Ovary (tissue), 9 donors: Measurements from ENCODE around the gene PACC1. TPM values are rescaled to one million over a fixed set of nuclear protein-coding genes. Genes with fewer than 3 reads are reported as not detected.

ENCODE experiments used
- DNase-seq, 5 donors: peaks; one replicate each; pipeline ENCODE4 v3.0.0-alpha.2; 2019 to 2020
- H3K27ac ChIP-seq, 2 donors: fragments of 200-600 bp; one replicate each; pipeline versions ENCODE4 v1.5.1 to v1.8.0; 2019 to 2022
- H3K27me3 ChIP-seq: fragments of 200-600 bp; one replicate; pipeline ENCODE4 v1.8.0; 2022
- H3K36me3 ChIP-seq: fragments of 200-600 bp; sonication (generic); one replicate; pipeline ENCODE4 v1.5.1; 2019
- H3K4me1 ChIP-seq: one replicate; pipeline ENCODE4 v1.8.1; 2013; ENCODE audit warnings: mild to moderate bottlenecking, moderate library complexity; ENCODE audit not compliant: insufficient read depth
- H3K4me3 ChIP-seq: fragments of 200-600 bp; sonication (generic); one replicate; pipeline ENCODE4 v1.5.1; 2017
- H3K9me3 ChIP-seq, 2 donors: fragments of 200-600 bp in 1 of 2; sonication (generic) in 1 of 2; one replicate each; pipeline versions ENCODE4 v1.5.1 to v1.8.1; 2013 to 2019; ENCODE audit warnings: mild to moderate bottlenecking in 1 of 2, moderate library complexity in 1 of 2
- EP300 ChIP-seq: sonication (generic); formaldehyde crosslinking; IDR thresholded peaks from one replicate; pipeline ENCODE4 v1.6.1; 2017; ENCODE audit warnings: antibody characterized with exemption
- POLR2A ChIP-seq: fragments of 450-650 bp; IDR thresholded peaks from one replicate; pipeline ENCODE4 v1.6.1; 2017; ENCODE audit warnings: antibody characterized with exemption, mild to moderate bottlenecking, moderate library complexity
- WGBS, 3 donors: extraction: QIAGEN DNeasy Blood & Tissue Kit in 1 of 3; methylation state at CpG; one replicate each; pipeline versions ENCODE4 v1.1.5 to v1.1.7; 2013 to 2017; 5-methylcytosine and 5-hydroxymethylcytosine counted together
- intact Hi-C, 4 donors: fragments of 100-400 bp; cut with DNase I; formaldehyde crosslinking; loops; one replicate each; pipeline versions ENCODE4 v1.11.0 to v1.15.1; 2022 to 2023
- polyA plus RNA-seq, 2 donors: library from polyadenylated mRNA; stranded (reverse); fragments of 200-250 nt in 1 of 2; fragments of 350-450 nt in 1 of 2; fragmentation: Illumina TruSeq in 1 of 2; extraction: RNeasy Lipid Tissue Mini Kit (QIAGEN cat#74804) in 1 of 2; gene quantifications; one replicate each; pipeline ENCODE4 v1.2.3, GENCODE V29; 2013 to 2014
- total RNA-seq, 7 donors: library from RNA; depleted of rRNA in 2 of 7; stranded (reverse); fragments of >200 nt in 2 of 7; fragmentation: NEBNext Ultra II Directional in 3 of 7; extraction: Animal tissue kit (Norgen Biotek cat#: 25700) in 3 of 7; gene quantifications; one replicate each; pipeline versions ENCODE4 v1.1.0 to v1.2.4, GENCODE V29; 2016 to 2023
- TF ChIP-seq, protein P1 (sequence below), 3 donors: fragments of 450-650 bp in 2 of 3; fragments of 200-600 bp in 1 of 3; IDR thresholded peaks; one replicate each; pipeline versions ENCODE4 v1.5.1 to v1.8.0; 2016 to 2022; ENCODE audit warnings: antibody characterized with exemption in 3 of 3, mild to moderate bottlenecking in 1 of 3
- donor health status: DM: no; HTN: no; CAD: no; lungs with moderate emphysema.
- donor health status: DM: no; HTN: no; CAD: no.
- donor health status: Bipolar disorder and iron deficiency.
- donor health status: DM: yes; HTN: yes; CAD: no.
- donor health status: DM: no; HTN: no; CAD: no.
- donor health status: DM: yes; HTN: yes; CAD: no.

Gene PACC1
- total and polyA plus RNA-seq, 9 donors, result 1.9 to 9.5 (median 2.9) TPM

DNA sequence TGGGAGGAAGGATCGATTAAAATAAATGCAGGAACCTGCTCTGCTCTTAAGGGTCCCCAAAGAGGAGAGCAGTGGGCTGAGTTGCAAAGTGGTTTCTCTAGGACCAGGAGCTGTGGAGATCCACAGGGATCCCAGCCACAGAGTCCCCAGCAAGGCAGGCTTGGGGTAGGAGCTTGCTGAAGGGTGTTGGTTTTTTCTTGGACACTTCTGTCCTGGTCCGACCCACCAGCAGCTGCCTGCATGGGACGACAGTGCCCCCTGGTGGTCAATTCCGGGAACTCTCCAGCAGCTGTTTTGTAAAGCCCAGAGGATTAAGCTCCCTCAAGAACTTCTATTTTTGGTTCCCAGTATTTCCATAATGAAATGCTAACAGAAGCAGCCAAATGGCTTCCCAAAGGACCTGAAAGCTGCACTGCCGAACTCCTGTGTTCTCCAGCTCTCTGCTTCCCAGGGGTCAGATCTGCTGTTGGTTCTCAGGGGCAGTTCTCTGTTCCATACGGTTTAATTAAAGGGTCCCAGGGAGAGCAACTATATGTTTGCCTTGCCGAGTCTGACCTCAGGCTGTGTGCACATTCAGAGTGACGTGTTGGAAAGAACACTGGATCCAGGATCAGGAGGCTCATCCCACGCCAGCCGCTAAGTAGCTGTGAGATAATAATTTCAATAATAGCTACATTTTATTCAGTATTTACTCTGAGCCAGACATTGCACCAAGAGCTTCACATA, 41.3 kb upstream of the PACC1 start:
- 23 to 33% (median 25%) methylated on average over 10 of the region's 10 CpGs for WGBS, 3 donors
- TF ChIP-seq POLR2A, result no peak
- TF ChIP-seq, protein P1, sequence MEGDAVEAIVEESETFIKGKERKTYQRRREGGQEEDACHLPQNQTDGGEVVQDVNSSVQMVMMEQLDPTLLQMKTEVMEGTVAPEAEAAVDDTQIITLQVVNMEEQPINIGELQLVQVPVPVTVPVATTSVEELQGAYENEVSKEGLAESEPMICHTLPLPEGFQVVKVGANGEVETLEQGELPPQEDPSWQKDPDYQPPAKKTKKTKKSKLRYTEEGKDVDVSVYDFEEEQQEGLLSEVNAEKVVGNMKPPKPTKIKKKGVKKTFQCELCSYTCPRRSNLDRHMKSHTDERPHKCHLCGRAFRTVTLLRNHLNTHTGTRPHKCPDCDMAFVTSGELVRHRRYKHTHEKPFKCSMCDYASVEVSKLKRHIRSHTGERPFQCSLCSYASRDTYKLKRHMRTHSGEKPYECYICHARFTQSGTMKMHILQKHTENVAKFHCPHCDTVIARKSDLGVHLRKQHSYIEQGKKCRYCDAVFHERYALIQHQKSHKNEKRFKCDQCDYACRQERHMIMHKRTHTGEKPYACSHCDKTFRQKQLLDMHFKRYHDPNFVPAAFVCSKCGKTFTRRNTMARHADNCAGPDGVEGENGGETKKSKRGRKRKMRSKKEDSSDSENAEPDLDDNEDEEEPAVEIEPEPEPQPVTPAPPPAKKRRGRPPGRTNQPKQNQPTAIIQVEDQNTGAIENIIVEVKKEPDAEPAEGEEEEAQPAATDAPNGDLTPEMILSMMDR (IDR thresholded peaks at IDR 0.05), result peak; percentile 86 to 95 (median 89)
- Histone ChIP-seq H3K27me3 (no peaks in the 10 kb centered on the region), H3K36me3 (no peaks in the 10 kb centered on the region), H3K4me3 (no peak overlapping the region), H3K4me1 (peaks cover 8% of the 10 kb centered on the region), H3K27ac (no peak overlapping the region), H3K9me3 (no peaks in the 10 kb centered on the region)
- intact Hi-C loops, result loop anchor here in 3 of 4 donors (5.0 to 10.0 kb wide), 3 partner anchors 171 to 394 kb away; partner anchors contain the start of gene PPP2R5A (in 2 of the 3)
- DNase-seq, result peak; percentile 70 to 91 (median 91)

DNA sequence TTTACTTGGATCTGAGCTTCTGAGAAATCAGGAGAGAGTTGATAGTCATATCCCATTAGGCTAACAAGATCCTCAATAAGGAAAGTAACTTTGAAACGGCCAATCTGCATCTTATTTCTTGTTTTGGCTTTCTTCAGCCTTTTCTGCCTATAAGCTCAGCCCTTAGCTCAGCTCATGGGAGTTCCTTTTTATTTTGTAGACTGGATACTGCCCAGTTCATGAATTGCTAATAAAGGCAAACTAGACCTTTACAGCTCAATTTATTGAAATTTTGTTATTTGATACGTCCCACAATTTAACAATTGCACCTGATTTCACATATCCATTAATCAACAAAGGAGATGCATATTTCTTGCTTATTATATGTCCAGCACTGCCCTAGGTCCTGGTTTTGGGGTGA, 40.7 kb upstream of the PACC1 start:
- Histone ChIP-seq H3K4me1 (peaks cover 8% of the 10 kb centered on the region), H3K9me3 (no peaks in the 10 kb centered on the region), H3K27ac (no peak overlapping the region), H3K27me3 (no peaks in the 10 kb centered on the region), H3K4me3 (no peak overlapping the region), H3K36me3 (no peaks in the 10 kb centered on the region)
- no peak for DNase-seq
- WGBS, 3 donors, result 83 to 89% (median 84%) methylated on average over 2 of the region's 2 CpGs
- TF ChIP-seq, protein P1 (IDR thresholded peaks at IDR 0.05), result no peak
- TF ChIP-seq POLR2A (no peak), EP300 (no peak)
- intact Hi-C loops, result loop anchor here in 3 of 4 donors (5.0 to 10.0 kb wide), 3 partner anchors 171 to 393 kb away; partner anchors contain the start of gene PPP2R5A (in 2 of the 3)

DNA sequence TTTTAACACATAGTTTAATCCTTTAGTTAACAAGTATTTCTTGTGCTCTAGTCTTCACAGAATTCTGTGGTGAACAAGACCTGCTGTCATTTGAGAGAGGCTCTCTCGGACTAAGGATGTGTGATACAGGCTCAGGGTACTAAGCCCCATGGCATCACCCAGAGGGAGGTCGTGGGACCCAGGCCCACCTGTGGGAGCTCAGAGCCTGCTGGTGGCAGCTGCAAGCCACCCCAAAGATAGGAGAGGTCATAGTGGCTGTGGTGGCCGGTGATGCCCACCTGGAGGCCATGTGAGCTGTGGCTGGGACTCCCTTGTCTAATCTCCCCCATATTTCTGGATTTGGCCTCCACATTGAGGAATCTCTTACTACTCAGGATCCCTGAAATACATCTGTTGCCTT, 40.1 kb upstream of the PACC1 start:
- intact Hi-C loops, result loop anchor here in 3 of 4 donors (5.0 to 10.0 kb wide), 4 partner anchors 170 to 777 kb away; partner anchors contain the start of genes PPP2R5A (in 2 of the 3) and NEK2 (in 1 of the 3)
- Histone ChIP-seq H3K27me3 (no peaks in the 10 kb centered on the region), H3K9me3 (no peaks in the 10 kb centered on the region), H3K4me1 (peaks cover 8% of the 10 kb centered on the region), H3K27ac (no peak overlapping the region), H3K36me3 (no peaks in the 10 kb centered on the region), H3K4me3 (no peak overlapping the region)
- WGBS, 3 donors, result 81 to 89% (median 88%) methylated on average over 3 of the region's 3 CpGs
- no peak for TF ChIP-seq EP300
- TF ChIP-seq POLR2A, result no peak
- TF ChIP-seq, protein P1 (IDR thresholded peaks at IDR 0.05), result no peak
- no peak for DNase-seq

DNA sequence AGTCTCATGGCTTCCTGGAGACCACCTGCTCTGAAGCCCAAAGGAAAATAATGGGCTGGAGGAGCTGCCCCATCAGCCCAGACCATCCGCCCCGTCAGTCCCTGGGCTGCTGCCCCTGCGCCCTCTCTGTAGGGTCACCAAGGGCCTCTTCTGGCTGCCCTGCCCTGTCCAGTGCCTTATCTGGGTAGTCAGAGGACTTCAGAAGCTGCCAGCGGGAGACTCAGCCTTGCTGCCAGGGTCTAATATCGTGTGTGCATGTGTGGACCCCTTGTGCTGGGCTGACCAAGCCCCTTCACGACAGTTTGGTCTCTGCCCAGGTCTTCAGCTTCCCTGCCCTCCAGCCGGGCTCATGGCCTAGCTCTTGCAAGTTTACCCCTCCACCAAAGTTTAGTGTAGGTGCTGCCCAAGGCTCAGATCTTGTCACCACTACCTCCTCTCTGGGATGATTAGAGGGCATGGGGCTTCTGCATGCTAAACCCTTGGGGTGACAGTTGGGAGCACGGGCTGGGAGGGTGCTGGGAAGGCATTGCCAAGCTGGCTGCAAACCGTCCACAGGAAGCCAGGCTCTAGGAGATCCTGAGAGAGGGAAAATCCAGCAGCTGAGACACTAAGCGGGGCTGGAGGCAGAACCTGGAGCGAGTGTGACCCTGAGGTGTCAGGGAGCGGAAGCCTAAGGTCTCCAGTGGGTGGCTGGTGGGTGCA, 38.6 kb upstream of the PACC1 start:
- Histone ChIP-seq H3K4me1 (peaks cover 8% of the 10 kb centered on the region), H3K27ac (peak overlapping the region in 1 of 2 donors; percentile 64), H3K27me3 (no peaks in the 10 kb centered on the region), H3K36me3 (no peaks in the 10 kb centered on the region), H3K9me3 (no peaks in the 10 kb centered on the region), H3K4me3 (no peak overlapping the region)
- intact Hi-C loops, result loop anchor here in 2 of 4 donors (5.0 to 10.0 kb wide), 2 partner anchors 169 to 776 kb away; partner anchors contain the start of genes PPP2R5A (in 2 of the 2) and NEK2 (in 1 of the 2)
- no peak for DNase-seq
- WGBS, 3 donors, result 60 to 67% (median 64%) methylated on average over 12 of the region's 12 CpGs
- TF ChIP-seq POLR2A (no peak), EP300 (no peak)
- TF ChIP-seq, protein P1 (IDR thresholded peaks at IDR 0.05), result no peak
